HG02943 (cell line): ENCODE results near the gene HADHA.
"Not testable (repeated sequence)": the region's sequence is repeated elsewhere in the genome, so short reads cannot be mapped to it uniquely, and the experiment has no call there.

Experiments
- ATAC-seq: cut with Tn5 transposase; IDR thresholded peaks from one replicate; pipeline ENCODE4 v1.9.1; 2021; ENCODE audit warnings: mild to moderate bottlenecking, low read depth, moderate library complexity; ENCODE audit not compliant: unreplicated experiment

Gene HADHA

GRCh38 chr2:26177122-26177521, 67.3 kb downstream of the HADHA start:
- ATAC-seq: no peak

- ATAC-seq: no peak
These were observed 68.2 kb downstream of the HADHA start for GRCh38 chr2:26176279-26176615.

GRCh38 chr2:26175466-26176278, 68.8 kb downstream of the HADHA start:
- no peak for ATAC-seq

GRCh38 chr2:26174691-26175465, 69.6 kb downstream of the HADHA start:
- ATAC-seq: no peak

- ATAC-seq: no peak
These were observed 70.5 kb downstream of the HADHA start for GRCh38 chr2:26173776-26174482.

GRCh38 chr2:26172871-26173775, 71.3 kb downstream of the HADHA start, which contains the start of gene GAREM2:
TSS of gene GAREM2 (plus strand) at chr2:26173088. CDS start at chr2:26173221, 133 bp downstream.
- ATAC-seq: no peak

GRCh38 chr2:26172189-26172870, 72.1 kb downstream of the HADHA start:
- no peak for ATAC-seq

- no peak for ATAC-seq
These were observed 73.6 kb downstream of the HADHA start for GRCh38 chr2:26170795-26171194.

- ATAC-seq: no peak
These were observed 74.6 kb downstream of the HADHA start for GRCh38 chr2:26169681-26170414.

- no peak for ATAC-seq
These were observed 75.2 kb downstream of the HADHA start for GRCh38 chr2:26169226-26169625.

GRCh38 chr2:26168785-26169184, 75.6 kb downstream of the HADHA start:
- no peak for ATAC-seq

- not testable (repeated sequence) for ATAC-seq
These were observed 77.9 kb downstream of the HADHA start for GRCh38 chr2:26166541-26166940.

GRCh38 chr2:26165403-26165802, 79.0 kb downstream of the HADHA start:
- ATAC-seq: no peak

- ATAC-seq: no peak
These were observed 79.7 kb downstream of the HADHA start for GRCh38 chr2:26164641-26165211.

- no peak for ATAC-seq
These were observed 80.2 kb downstream of the HADHA start for GRCh38 chr2:26164231-26164630.

GRCh38 chr2:26162963-26163362, 81.5 kb downstream of the HADHA start:
- no peak for ATAC-seq

- ATAC-seq: no peak
These were observed 82.5 kb downstream of the HADHA start for GRCh38 chr2:26161926-26162325.

- ATAC-seq: no peak
These were observed 86.9 kb downstream of the HADHA start for GRCh38 chr2:26157580-26157979.

- no peak for ATAC-seq
These were observed 94.2 kb downstream of the HADHA start for GRCh38 chr2:26150243-26150642.
